Kidney epithelial cell (primary cell): ENCODE measurements around the gene DRC3. TPM values are rescaled to one million over a fixed set of nuclear protein-coding genes. Genes with fewer than 3 reads are reported as not detected.

ENCODE experiments used
- DNase-seq: peaks from one replicate; pipeline ENCODE4 v3.0.0-alpha.2; 2010; ENCODE audit warnings: low read depth
- H3K27me3 ChIP-seq: 2 replicates; pipeline ENCODE4 v1.6.0; 2011; ENCODE audit warnings: low read length; ENCODE audit not compliant: control insufficient read depth, insufficient read depth
- H3K36me3 ChIP-seq: 2 replicates; pipeline ENCODE4 v1.5.1; 2011; ENCODE audit warnings: low read length; ENCODE audit not compliant: control insufficient read depth, insufficient read depth
- H3K4me3 ChIP-seq: 2 replicates; pipeline ENCODE4 v1.5.1; 2011; ENCODE audit warnings: low read depth, mild to moderate bottlenecking, control low read depth, low read length
- CTCF ChIP-seq: IDR thresholded peaks from 2 replicates; pipeline ENCODE4 v1.5.1; 2011; ENCODE audit warnings: mild to moderate bottlenecking, moderate library complexity, low read length, control low read depth, inconsistent platforms; ENCODE audit not compliant: insufficient read depth, poor library complexity, severe bottlenecking
- total RNA-seq: library from RNA; depleted of rRNA; stranded (reverse); fragments of >200 nt; gene quantifications from 2 replicates; pipeline ENCODE4 v1.2.3, GENCODE V29; 2015

DRC3 gene
- total RNA-seq, 1 donor from 2014 or later: 3.9 TPM

GRCh38 chr17:18008496-18009268 lies 36.0 kb downstream of the DRC3 start:
- peaks cover 1% of the 10 kb centered on the region for H3K36me3 ChIP-seq
- no peak for TF ChIP-seq CTCF
- no peaks in the 10 kb centered on the region for H3K27me3 ChIP-seq
- H3K4me3 ChIP-seq: no peak overlapping the region
- DNase-seq: no peak

DNA sequence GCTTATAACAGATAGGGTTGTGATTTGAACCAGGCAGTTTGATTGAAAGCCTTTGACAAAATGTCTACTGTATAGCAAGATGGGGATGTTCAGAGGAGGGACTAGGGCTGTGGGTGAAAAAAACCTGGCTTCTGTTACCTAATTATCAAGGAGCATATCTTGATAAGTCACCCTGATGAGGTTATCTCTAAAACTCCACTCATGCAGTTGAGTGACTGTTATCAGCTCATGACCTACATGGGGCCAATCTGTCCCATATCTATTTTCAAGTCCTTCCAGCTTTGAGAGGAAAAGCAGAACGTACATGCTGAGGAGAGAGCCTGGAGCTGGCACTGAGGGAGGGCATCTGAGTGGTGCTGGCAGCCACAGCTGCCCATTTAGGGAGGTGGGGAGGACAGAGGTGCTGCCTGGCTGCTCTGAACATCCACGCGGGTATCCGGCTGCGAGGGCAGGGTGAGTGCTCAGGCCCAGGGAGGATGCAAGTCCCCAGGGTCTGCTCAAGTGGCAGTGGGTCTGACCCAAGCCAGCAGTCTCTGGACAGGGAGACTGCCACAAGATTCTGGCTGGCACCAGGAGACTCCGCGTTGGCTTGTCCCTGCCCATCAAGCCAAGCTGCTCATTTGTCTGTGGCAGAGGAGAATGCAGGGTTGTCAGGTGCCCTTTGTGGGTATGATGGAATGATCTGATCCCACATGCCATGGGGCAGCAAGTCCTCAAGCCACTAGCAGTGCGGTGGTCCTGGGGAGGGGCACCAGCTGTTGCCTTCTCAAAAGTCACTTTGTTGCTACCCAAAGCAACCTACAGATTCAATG lies 37.2 kb downstream of the DRC3 start:
- no peak for TF ChIP-seq CTCF
- Histone ChIP-seq H3K4me3 (no peak overlapping the region), H3K27me3 (no peaks in the 10 kb centered on the region), H3K36me3 (peaks cover 1% of the 10 kb centered on the region)
- no peak for DNase-seq

DNA sequence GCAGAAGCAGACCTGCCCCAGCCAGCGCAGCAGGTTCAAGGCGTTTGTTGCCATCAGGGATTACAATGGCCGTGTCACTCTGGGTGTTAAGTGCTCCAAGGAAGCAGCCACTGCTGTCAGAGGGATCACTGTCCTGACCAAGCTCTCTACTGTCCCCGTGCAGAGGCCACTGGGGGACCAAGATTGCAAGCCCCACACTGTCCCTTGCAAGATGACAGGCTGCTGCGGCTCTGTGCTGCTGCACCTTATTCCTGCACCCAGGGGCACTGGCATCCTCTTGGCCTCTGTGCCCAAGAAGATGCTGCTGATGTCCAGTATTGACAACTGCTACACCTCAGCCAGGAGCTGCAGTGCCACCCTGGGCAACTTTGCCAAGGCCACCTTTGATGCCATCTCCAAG lies 38.6 kb downstream of the DRC3 start:
- no peak overlapping the region for H3K4me3 ChIP-seq
- H3K36me3 ChIP-seq: peaks cover 1% of the 10 kb centered on the region
- DNase-seq: no peak
- no peak for TF ChIP-seq CTCF
- no peaks in the 10 kb centered on the region for H3K27me3 ChIP-seq

DNA sequence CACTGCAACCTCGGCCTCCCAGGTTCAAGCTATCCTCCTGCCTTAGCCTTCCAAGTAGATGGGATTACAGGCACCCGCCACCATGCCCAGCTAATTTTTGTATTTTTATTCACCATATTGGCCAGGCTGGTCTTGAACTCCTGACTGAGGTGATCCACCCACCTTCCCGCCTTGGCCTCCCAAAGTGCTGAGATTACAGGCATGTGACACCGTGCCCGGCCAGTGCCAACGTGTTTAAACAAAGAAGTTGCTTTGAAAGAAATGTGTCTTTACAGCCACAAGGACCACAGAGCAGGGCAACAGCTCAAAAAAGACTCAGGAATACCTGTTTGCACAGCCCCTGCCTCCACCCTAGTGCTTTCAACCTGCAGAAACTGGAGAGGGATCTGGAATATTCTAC lies 41.3 kb downstream of the DRC3 start:
- Histone ChIP-seq H3K36me3 (peaks cover 1% of the 10 kb centered on the region), H3K4me3 (no peak overlapping the region), H3K27me3 (no peaks in the 10 kb centered on the region)
- no peak for TF ChIP-seq CTCF
- no peak for DNase-seq

DNA sequence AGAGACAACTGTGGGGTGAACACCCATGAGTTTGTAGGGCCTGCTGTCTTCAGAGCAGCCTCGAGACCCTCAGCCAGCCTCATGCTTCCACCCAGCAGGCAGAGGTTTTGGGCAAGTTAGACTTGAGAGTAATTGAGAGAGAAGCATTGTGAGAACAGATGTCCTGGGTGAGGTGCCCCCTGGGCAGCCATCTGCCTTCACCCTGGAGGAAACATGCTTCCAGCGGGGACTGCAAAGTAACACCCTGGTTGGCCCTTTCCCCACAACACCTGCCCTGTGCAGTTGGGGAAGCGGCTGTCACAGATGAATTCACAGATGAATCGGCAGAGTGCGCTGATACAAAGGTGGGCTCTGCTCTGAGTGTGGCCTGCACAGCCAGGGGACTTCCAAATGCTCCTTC lies 42.9 kb downstream of the DRC3 start:
- peaks cover 1% of the 10 kb centered on the region for H3K36me3 ChIP-seq

More for the DNA sequence above, 42.9 kb downstream of the DRC3 start:
- Histone ChIP-seq H3K27me3 (no peaks in the 10 kb centered on the region), H3K4me3 (no peak overlapping the region)
- no peak for TF ChIP-seq CTCF
- DNase-seq: no peak
